ENCODE measurements around the gene SPPL3. TPM values are rescaled to one million over a fixed set of nuclear protein-coding genes. Genes with fewer than 3 reads are reported as not detected.

SPPL3 gene
- total RNA-seq, 1 experiment from 2014 or later, result 32.5 TPM

DNA sequence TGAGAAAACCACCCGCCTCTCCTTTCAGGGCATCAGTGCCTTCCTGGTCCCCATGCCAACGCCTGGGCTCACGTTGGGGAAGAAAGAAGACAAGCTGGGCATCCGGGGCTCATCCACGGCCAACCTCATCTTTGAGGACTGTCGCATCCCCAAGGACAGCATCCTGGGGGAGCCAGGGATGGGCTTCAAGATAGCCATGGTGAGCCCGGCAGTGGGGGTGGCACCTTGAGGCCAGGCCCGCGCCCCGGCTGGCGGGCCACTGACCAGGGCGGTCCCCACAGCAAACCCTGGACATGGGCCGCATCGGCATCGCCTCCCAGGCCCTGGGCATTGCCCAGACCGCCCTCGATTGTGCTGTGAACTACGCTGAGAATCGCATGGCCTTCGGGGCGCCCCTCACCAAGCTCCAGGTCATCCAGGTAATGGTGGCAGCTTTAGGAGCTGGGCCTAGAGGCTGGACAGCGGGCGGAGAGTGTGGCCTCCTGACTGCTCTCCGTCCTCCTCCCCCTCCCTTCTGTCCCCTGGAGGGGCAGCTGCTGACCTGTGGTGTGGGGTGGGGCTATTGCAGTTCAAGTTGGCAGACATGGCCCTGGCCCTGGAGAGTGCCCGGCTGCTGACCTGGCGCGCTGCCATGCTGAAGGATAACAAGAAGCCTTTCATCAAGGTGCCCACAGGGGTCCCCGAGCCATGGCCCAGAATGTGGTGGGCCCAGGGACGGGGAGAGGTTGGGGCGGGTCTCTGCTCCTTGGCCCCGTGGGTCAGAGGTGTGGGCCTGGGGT, 165.7 kb downstream of the SPPL3 start:
- Mint-ChIP-seq H3K9me3 (peaks cover 5% of the 10 kb centered on the region), H3K4me3 (no peak overlapping the region), H3K27me3 (ENCODE audit: low read depth) (no peaks in the 10 kb centered on the region), H3K36me3 (peaks cover 7% of the 10 kb centered on the region), H3K4me1 (no peaks in the 10 kb centered on the region), H3K27ac (no peak overlapping the region)
- ATAC-seq, result no peak
- TF ChIP-seq SMAD4 (CRISPR knock-in tag; IDR thresholded peaks at IDR 0.05) (no peak), CBFB (CRISPR knock-in tag; IDR thresholded peaks at IDR 0.05; ENCODE audit: low read depth) (no peak), GABPB1 (CRISPR knock-in tag; IDR thresholded peaks at IDR 0.05) (no peak), ESRRA (CRISPR knock-in tag; IDR thresholded peaks at IDR 0.05; ENCODE audit: borderline replicate concordance) (no peak), SMAD3 (CRISPR knock-in tag; IDR thresholded peaks at IDR 0.05; ENCODE audit: borderline replicate concordance) (no peak), ZNF232 (CRISPR knock-in tag; IDR thresholded peaks at IDR 0.05) (no peak), GTF2I (CRISPR knock-in tag; conservative IDR thresholded peaks at IDR 0.05) (no peak), TEAD1 (CRISPR knock-in tag; IDR thresholded peaks at IDR 0.05) (no peak), TP53 (CRISPR knock-in tag; IDR thresholded peaks at IDR 0.05) (no peak), SP1 (CRISPR knock-in tag; conservative IDR thresholded peaks at IDR 0.05) (no peak)
- TF ChIP-seq, protein P1, sequence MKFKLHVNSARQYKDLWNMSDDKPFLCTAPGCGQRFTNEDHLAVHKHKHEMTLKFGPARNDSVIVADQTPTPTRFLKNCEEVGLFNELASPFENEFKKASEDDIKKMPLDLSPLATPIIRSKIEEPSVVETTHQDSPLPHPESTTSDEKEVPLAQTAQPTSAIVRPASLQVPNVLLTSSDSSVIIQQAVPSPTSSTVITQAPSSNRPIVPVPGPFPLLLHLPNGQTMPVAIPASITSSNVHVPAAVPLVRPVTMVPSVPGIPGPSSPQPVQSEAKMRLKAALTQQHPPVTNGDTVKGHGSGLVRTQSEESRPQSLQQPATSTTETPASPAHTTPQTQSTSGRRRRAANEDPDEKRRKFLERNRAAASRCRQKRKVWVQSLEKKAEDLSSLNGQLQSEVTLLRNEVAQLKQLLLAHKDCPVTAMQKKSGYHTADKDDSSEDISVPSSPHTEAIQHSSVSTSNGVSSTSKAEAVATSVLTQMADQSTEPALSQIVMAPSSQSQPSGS (CRISPR knock-in tag; IDR thresholded peaks at IDR 0.05; ENCODE audit: borderline replicate concordance, low read depth), result no peak
- TF ChIP-seq, protein P2, sequence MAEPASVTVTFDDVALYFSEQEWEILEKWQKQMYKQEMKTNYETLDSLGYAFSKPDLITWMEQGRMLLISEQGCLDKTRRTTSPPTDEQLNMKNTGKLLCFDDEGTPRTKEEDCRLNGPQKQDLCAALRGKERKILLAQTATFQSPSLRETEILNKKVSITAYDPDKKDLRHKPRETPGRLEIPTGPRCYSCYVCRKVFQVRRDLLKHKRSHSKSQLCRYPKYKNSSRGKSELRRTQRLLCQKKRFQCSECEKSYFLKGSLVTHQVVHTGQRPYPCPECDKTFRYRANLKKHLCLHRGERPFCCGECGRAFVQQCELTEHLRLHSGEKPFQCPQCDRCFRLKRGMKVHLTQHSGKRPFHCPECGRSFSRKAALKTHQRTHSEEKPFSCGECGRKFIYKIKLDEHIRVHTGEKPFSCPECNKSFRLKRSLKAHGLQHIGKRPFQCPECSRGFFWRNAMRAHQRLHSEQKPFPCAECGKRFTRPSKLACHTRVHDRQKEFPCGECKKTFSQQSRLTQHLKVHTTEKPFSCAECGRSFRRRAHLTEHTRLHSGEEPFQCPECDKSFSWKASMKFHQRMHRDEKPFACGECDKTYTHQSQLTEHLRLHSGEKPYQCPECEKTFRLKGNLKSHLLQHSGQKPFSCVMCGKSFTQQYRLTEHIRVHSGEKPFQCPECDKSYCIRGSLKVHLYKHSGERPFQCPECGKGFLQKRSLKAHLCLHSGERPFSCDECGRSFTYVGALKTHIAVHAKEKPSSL (CRISPR knock-in tag; conservative IDR thresholded peaks at IDR 0.05), result no peak
- TF ChIP-seq, protein P3, sequence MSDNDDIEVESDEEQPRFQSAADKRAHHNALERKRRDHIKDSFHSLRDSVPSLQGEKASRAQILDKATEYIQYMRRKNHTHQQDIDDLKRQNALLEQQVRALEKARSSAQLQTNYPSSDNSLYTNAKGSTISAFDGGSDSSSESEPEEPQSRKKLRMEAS (CRISPR knock-in tag; IDR thresholded peaks at IDR 0.05), result no peak
- TF ChIP-seq, protein P4, sequence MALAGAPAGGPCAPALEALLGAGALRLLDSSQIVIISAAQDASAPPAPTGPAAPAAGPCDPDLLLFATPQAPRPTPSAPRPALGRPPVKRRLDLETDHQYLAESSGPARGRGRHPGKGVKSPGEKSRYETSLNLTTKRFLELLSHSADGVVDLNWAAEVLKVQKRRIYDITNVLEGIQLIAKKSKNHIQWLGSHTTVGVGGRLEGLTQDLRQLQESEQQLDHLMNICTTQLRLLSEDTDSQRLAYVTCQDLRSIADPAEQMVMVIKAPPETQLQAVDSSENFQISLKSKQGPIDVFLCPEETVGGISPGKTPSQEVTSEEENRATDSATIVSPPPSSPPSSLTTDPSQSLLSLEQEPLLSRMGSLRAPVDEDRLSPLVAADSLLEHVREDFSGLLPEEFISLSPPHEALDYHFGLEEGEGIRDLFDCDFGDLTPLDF (CRISPR knock-in tag; IDR thresholded peaks at IDR 0.05), result no peak
- TF ChIP-seq, protein P5, sequence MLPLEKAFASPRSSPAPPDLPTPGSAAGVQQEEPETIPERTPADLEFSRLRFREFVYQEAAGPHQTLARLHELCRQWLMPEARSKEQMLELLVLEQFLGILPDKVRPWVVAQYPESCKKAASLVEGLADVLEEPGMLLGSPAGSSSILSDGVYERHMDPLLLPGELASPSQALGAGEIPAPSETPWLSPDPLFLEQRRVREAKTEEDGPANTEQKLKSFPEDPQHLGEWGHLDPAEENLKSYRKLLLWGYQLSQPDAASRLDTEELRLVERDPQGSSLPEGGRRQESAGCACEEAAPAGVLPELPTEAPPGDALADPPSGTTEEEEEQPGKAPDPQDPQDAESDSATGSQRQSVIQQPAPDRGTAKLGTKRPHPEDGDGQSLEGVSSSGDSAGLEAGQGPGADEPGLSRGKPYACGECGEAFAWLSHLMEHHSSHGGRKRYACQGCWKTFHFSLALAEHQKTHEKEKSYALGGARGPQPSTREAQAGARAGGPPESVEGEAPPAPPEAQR (CRISPR knock-in tag; IDR thresholded peaks at IDR 0.05), result no peak
- TF ChIP-seq, protein P6, sequence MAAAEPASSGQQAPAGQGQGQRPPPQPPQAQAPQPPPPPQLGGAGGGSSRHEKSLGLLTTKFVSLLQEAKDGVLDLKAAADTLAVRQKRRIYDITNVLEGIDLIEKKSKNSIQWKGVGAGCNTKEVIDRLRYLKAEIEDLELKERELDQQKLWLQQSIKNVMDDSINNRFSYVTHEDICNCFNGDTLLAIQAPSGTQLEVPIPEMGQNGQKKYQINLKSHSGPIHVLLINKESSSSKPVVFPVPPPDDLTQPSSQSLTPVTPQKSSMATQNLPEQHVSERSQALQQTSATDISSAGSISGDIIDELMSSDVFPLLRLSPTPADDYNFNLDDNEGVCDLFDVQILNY (CRISPR knock-in tag; IDR thresholded peaks at IDR 0.05), result no peak
- POLR2A ChIA-PET, result interaction anchor here (0.9 kb wide), 1 partner anchor 29 kb away, joined by 3 read pairs; no protein-coding TSS in a partner anchor
- DNase-seq (ENCODE audit: low spot score), result no peak
- CTCF ChIA-PET, result interaction anchor here (0.6 to 2.9 kb wide), 22 partner anchors 9 to 271 kb away, joined by 3 to 32 read pairs (median 4); partner anchors contain the start of gene POP5
